HG03135 (cell line): ENCODE results near the gene GALNT15.

Source experiments
- ATAC-seq: cut with Tn5 transposase; IDR thresholded peaks from one replicate; pipeline ENCODE4 v1.9.1; 2021; ENCODE audit warnings: mild to moderate bottlenecking, moderate library complexity; ENCODE audit not compliant: unreplicated experiment

Gene GALNT15

DNA sequence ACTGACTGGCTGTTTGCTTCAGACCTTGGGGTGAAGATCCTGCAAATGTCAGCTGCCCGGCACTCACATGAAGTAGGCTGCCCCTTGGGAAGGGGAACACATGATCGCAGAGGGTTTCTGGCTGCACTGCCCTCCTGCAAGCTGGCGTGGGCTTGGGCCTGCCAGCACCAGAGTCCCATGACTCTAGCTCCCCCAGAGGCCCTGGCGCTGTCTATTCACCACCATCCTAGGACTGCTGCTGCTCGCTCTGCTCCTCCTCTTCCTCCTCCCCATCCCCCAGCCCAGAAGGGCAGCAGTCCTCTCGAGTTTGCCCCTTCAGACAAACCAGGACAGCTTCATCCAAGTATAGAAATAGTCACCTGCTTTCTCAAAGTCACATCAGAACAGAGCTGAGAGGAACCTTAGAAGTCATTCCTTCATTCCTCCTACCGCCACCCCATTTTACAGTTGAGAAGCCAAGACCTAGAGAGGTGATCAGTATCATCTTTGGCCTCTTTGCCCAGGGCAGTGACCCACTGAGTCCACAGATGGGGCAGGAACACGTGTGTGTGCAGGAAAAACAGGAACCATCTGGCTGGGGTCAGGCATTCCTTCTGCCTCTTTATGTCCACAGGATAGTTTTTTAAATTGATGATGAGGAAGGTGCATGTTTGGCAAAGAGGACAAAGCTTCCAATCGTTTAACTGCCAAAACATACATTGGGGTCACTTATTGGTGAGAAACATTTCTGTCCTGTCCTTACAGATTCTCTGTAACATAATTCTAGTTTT, 77.0 kb downstream of the GALNT15 start:
- ATAC-seq: no peak

DNA sequence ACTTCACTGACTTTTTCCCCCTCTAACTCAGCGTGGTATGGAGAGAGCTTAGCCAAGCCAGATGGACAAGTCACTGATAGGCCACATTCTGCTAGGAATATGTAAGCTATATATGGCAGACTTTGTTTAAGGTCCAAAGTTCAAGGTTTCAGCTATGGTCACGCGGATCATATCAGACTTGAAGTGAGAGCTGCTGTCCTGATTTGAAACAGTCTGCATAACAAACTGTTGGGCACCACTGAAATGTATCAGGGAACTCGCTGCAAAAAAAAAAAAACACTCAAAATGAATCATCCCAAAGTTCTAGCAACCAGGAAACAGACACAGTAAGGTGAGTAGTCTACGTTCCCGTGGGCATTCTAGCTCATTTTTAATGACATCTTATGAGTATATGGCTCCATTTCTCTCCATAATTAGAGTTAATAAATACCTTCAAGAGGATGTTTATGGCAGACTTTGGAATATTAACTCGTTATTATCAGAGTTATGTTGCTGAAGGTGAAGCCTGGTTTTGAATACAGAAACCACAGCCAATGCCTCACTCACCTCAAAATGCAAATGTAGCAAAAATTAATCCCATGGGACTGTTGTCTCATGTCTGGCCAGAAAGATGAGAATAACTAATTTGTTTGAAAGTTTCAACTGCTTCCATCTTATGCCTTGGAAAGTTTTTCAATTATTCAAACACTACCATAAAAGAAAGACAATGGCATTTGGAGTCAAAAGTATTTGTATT, 77.9 kb downstream of the GALNT15 start:
- no peak for ATAC-seq

- no peak for ATAC-seq
These were observed 78.5 kb downstream of the GALNT15 start for GRCh38 chr3:16252988-16253387.

DNA sequence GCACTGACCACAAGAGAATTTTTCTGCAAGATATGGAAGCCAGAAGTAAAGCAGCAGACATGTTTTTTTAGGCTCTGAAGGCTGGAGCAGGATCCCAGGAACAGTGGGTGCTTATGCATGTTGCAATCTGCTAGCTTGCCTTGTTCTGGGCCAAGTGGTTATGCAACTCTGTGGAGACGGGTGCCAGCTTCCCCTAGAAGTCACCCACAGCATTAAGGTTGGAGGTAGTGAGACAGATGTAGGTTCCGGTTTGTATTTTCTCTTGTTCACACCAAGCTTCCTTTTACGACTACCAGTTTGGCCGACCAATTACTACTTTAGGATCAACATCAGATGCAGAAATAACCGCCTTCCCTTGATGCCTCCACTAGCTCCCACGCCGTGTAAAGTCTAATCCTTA, 79.1 kb downstream of the GALNT15 start:
- no peak for ATAC-seq

GRCh38 chr3:16254916-16255315, 80.4 kb downstream of the GALNT15 start:
- ATAC-seq: no peak

DNA sequence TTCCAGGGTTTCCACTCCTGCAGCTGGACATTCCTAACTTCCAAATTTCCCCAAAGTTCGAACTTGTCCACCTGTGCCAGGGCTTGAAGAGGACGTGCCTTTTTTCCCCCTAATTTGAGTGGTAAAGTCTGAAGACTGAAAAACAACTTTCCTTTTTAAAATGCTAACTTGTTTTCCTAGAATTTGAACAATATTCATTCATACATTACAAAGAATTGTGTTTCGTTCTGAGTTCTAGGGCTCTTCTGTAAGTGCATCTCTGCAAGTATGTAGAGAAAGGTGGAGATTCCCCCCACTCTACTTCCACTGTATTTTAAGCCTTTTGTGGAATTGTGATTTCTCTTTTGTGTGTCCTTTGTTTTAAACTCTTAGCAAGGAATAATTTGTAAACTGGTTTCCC, 80.8 kb downstream of the GALNT15 start:
- ATAC-seq: no peak

GRCh38 chr3:16255726-16256125, 81.2 kb downstream of the GALNT15 start:
- ATAC-seq: no peak

DNA sequence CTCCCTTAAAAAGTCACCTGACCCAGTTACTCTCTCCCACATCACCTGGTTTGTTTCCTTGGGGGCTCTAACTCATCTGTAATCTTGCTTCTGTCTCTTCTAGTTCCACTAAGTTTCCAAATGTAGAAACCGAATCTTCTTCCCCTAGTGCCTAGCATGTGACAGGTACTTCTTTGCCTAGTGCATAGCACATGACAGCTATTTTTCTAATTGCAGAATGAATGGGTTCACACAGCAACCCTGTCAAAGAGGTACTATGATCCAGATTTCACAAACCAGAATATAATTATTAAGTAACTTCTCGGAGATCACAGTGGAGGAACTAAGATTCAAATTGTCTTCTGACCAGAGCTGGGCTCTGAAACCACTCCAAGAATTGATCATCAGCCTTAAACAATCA, 82.8 kb downstream of the GALNT15 start:
- ATAC-seq: no peak

- no peak for ATAC-seq
These were observed 83.7 kb downstream of the GALNT15 start for GRCh38 chr3:16258177-16258576.

DNA sequence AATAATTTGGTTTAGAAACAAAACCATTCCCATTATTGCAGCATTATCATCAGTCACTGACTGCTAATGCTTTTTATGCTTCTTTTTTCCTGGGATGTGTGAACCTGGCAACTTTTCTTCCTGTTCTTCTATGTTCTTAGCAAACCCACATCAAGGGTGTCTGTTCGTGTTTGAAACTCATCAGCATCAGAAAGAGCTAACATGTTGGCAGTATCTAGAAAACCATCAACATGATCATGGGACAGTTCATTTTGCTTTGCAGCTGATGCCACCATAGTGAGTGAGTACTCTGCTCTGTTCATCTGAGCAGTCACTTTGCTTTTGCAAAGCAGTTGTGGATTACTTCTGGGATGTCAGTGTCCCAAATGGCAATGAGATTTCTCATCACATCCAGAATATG, 84.4 kb downstream of the GALNT15 start:
- no peak for ATAC-seq

- no peak for ATAC-seq
These were observed 85.6 kb downstream of the GALNT15 start for GRCh38 chr3:16260046-16260445.

DNA sequence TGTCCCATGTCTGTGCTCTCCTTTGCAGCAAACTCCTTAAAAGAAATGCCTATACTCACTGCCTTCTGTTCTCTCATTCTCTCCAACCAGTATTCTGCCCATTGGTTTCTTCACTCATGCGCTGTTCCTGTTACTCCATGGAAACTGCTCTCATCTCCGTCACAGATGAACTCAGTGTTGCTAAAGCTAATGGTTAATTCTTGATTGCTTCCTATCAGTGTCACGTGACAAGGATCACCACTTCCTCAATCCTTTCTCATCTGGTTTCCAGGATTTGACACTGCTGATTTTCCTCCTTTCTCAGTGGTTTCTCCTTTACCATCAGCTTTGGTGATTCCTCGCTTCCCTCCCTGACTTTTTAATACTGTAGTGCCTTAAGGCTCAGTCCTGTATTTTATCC, 87.7 kb downstream of the GALNT15 start:
- ATAC-seq: no peak

- peak; percentile 1 for ATAC-seq
These were observed 89.8 kb downstream of the GALNT15 start for GRCh38 chr3:16264174-16264707.

GRCh38 chr3:16264708-16265454, 90.4 kb downstream of the GALNT15 start, which contains the start of the genes DPH3 and OXNAD1:
TSS of gene DPH3 (minus strand) at chr3:16264943. CDS start at chr3:16264876, 67 bp downstream.
TSS of gene OXNAD1 (plus strand) at chr3:16265212. CDS start at chr3:16270953, 5,741 bp downstream.
- peak; percentile 99 for ATAC-seq

- ATAC-seq: no peak
These were observed 90.9 kb downstream of the GALNT15 start for GRCh38 chr3:16265455-16265786.

DNA sequence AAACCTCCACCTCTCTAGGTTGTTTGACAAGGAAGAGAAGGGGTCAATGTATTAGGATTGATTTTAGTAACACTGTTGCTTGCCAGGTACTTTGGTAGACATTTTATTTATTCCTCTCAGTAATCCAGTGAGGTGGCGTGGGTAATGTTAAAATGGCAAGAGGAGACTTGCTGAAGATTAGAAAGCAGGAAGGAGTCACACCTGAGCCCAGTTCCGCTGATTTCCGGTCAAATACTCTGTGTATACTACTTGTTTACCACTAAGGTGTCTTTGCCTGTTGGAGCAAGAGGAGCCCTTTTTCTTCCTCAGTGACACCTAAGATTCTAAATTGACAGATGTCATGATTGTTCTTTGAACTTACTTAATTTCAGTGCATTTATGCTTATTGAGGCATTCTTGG, 92.2 kb downstream of the GALNT15 start:
- ATAC-seq: no peak

DNA sequence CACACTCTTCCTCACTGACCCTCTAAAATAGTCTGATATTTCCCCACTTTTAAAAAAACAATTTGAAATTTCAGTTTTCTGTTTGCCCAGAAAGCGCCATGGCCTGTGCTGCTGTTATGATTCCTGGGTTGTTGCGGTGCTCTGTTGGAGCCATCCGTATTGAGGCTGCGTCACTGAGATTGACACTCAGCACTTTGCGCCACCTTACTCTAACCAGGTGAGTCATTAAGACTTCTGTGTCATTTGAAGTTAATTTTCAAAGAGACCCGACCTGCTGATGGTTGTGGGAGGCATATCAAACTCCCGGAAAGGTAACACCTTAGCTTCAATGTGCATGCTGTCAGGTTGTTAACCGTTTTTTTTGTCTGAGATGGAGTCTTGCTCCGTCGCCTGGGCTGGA, 96.4 kb downstream of the GALNT15 start:
- no peak for ATAC-seq

GRCh38 chr3:16272588-16272987, 98.1 kb downstream of the GALNT15 start:
- ATAC-seq: no peak

DNA sequence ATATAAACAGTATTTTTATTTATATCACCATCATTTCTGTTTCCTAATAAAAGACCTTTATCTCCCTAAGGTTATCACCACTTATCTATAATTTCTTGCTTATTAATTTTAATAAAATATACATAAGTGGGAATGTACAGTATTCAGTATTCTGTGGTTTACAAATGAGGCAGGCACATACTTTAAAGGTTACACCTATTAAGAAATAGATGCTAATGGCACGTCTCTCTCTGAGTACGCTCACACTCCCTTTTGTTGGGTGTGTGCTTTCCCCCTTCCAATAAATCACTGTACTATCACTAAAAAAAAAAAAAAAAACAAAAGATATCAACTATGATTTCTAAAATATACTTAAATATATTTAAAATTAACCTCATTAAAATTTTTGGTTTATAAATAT, 99.4 kb downstream of the GALNT15 start:
- no peak for ATAC-seq

DNA sequence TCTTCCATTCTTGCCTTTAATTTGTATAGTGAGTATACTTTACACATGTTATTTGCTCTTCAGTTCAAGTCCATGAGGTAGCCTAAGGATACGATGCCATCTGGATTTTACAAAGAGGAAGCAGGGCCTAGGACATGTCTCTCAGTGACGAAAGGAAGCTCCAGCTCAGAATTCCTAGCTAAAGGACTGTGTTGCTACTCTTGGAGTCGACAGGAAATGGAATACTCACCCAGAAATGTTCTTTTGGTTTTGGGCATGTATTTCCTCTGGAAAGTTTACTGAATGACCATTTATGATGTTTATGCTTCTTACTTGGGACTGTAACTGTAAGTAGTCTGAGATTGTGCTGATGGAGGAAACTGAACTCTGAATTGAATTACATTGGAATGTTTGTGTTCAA, 103.0 kb downstream of the GALNT15 start:
- ATAC-seq: no peak

DNA sequence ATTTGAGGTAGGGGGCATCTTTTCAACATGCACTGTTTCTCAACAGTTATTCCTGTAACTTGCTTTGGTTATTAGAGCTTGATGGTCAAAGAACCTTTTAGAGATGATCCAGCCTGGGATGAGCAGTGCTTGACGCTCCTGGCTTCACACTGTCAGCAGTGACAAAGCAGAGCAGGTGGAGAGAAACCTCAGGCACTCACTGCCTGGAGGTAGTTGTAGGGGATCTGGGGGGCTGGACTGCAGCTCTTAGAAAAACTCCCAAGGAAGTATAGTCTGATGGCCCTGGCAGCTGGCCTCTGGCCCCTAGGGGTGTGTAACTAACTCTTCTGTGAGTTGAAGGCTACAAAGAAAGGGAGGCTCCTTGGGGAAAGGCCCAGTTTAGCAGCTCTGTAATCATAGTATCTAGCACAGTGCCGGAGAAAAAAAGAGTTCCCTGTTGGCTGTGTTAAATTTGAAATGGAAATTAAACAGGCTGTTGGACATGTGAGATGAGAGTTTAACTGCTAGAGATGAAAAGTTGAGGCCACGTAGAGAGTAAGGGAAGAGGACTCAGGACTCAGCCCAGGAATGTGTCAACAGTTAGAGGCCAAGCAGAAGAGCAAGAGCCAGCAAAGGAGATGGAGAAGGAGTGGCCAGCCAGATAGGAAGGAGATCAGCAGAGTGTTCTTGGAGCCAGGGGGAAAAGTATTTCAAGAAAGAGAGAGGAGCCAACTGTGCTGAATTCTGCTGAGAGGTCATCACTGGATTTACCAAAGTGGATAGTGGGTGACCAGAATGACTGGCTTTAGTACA, 104.7 kb downstream of the GALNT15 start:
- ATAC-seq: no peak
